NT2/D1 (cell line): ENCODE measurements around the gene DUSP28.

ENCODE experiments used
- DNase-seq: peaks from one replicate; pipeline ENCODE4 v3.0.0-alpha.2; 2011; ENCODE audit warnings: low read depth, low spot score
- H3K27me3 ChIP-seq: 2 replicates; pipeline ENCODE4 v1.6.0; 2011; ENCODE audit warnings: mild to moderate bottlenecking; ENCODE audit not compliant: insufficient read length, insufficient read depth
- H3K36me3 ChIP-seq: 2 replicates; pipeline ENCODE4 v1.6.1; 2011; ENCODE audit warnings: mild to moderate bottlenecking, low read length, mixed read lengths; ENCODE audit not compliant: insufficient read depth, insufficient read length
- H3K4me1 ChIP-seq: 2 replicates; pipeline ENCODE4 v1.5.1; 2011; ENCODE audit not compliant: insufficient read depth, insufficient read length
- H3K4me3 ChIP-seq: 2 replicates; pipeline ENCODE4 v1.5.1; 2011; ENCODE audit warnings: low read depth; ENCODE audit not compliant: insufficient read length
- H3K9ac ChIP-seq: 2 replicates; pipeline ENCODE4 v1.6.0; 2011; ENCODE audit warnings: low read depth; ENCODE audit not compliant: insufficient read length
- H3K9me3 ChIP-seq: 2 replicates; pipeline ENCODE4 v1.5.1; 2011; ENCODE audit warnings: mild to moderate bottlenecking, low read length; ENCODE audit not compliant: insufficient read depth
- SUZ12 ChIP-seq: IDR thresholded peaks from 2 replicates; pipeline ENCODE4 v1.6.1; 2011; ENCODE audit not compliant: insufficient read length, insufficient read depth; ENCODE audit errors: extremely low read depth
- YY1 ChIP-seq: IDR thresholded peaks from 2 replicates; pipeline ENCODE4 v1.6.1; 2011; ENCODE audit not compliant: insufficient read length, insufficient read depth
- ZNF274 ChIP-seq: IDR thresholded peaks from 2 replicates; pipeline ENCODE4 v1.6.1; 2011; ENCODE audit warnings: mild to moderate bottlenecking, low read depth, low read length

DUSP28 gene

DNA sequence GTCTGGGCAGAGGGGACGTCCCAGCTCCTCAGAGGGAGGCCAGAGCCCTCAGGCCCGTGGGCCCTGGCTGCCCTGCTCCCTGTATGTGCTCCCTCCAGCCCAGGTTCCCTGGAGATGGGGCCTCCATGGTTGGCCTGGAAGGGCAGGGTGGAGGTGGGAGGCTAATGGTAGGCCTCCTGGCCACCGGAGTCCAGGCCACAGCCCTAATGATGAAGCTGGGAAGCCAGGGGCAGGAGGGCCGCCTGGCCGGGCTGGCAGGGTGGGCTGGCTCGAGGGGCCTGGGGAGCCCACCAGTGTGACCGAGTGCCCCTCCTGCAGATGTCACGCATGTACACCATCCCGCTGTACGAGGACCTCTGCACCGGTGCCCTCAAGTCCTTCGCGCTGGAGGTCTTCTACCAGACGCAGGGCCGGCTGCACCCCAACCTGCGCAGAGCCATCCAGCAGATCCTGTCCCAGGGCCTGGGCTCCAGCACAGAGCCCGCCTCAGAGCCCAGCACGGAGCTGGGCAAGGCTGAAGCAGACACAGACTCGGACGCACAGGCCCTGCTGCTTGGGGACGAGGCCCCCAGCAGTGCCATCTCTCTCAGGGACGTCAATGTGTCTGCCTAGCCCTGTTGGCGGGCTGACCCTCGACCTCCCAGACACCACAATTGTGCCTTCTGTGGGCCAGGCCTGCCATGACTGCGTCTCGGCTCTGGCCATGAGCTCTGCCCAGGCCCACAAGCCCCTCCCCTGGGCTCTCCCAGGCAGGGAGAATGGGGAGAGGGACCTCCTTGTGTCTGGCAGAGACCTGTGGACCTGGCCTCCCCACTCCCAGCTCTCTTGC, 17.3 kb downstream of the DUSP28 start:
- Histone ChIP-seq H3K4me3 (no peak overlapping the region), H3K4me1 (peaks cover 15% of the 10 kb centered on the region), H3K27me3 (no peaks in the 10 kb centered on the region), H3K9me3 (no peaks in the 10 kb centered on the region), H3K9ac (no peak overlapping the region), H3K36me3 (peaks cover 60% of the 10 kb centered on the region)
- TF ChIP-seq YY1 (no peak), SUZ12 (no peak)
- DNase-seq: no peak

DNA sequence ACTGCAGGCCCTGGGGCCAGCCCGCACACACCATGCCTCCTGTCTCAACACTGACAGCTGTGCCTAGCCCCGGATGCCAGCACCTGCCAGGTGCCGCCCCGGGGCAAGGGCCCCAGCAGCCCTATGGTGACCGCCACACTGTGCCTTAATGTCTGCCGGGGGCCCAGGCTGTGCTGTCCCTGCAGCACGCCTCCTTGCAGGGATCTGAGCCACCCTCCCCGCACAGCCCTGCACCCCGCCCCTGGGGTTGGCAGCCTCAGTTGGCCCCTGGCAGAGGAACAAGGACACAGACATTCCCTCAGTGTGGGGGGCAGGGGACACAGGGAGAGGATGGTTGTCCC, 17.9 kb downstream of the DUSP28 start:
- TF ChIP-seq ZNF274: no peak
- no peak for TF ChIP-seq YY1
- no peak for TF ChIP-seq SUZ12
- Histone ChIP-seq H3K36me3 (peaks cover 58% of the 10 kb centered on the region), H3K9me3 (no peaks in the 10 kb centered on the region), H3K27me3 (no peaks in the 10 kb centered on the region), H3K9ac (no peak overlapping the region), H3K4me1 (peaks cover 18% of the 10 kb centered on the region), H3K4me3 (no peak overlapping the region)
- DNase-seq: no peak

DNA sequence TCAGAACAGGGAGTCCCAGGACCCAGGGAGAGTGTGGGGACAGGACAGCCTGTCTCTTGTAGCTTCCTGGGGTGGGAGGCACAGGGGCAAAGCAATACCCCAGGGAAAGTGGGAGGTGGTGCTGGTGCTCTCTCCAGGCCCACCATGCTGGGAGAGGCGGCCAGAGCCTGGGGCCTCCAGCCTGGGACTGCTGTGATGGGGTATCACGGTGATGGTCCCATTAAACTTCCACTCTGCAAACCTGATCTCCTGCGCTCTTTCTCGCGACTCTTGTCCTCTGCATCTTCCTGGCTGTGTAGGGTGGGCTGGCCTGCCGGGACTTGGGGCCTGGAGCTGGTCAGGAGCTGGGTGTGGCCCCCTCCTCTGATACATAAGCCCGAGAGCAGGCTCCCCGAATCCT, 18.3 kb downstream of the DUSP28 start:
- H3K4me3 ChIP-seq: no peak overlapping the region
- no peaks in the 10 kb centered on the region for H3K27me3 ChIP-seq
- H3K9me3 ChIP-seq: no peaks in the 10 kb centered on the region
- peaks cover 18% of the 10 kb centered on the region for H3K4me1 ChIP-seq
- no peak overlapping the region for H3K9ac ChIP-seq
- no peak for TF ChIP-seq ZNF274
- no peak for TF ChIP-seq SUZ12
- no peak for TF ChIP-seq YY1
- H3K36me3 ChIP-seq: peaks cover 60% of the 10 kb centered on the region
- DNase-seq: no peak

DNA sequence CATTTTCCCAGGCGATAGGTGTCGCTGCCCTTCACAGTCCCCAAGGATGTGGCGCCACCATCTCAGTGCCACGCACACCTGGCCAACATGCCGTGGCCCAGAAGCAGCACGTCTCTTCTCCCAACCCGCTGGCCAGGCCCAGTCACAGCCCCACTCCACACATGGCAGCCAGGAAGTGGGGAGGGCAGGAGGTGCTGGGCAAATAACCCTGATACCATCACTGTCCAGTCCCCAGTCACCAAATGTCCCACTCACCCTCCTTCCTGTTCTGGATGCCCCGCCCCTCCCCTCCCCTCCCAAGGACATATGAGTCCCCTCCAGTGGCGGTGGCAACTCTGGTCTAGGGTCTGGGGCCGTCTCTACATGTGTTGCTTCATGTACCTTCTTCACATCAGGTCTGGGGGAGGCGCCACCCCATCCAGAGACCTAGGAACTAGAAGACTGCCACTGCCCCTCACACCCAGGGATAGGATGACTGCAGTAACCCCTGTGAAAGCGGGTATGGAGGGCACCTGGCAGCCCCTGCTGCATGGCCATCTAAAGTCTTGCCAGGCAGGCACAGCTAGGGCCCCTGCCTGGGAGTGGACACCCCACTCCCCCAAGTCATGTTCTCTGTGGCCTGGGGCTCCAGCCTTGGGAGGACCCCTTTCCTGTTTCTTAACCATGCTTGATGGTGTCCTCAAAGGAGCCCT, 19.1 kb downstream of the DUSP28 start:
- H3K4me1 ChIP-seq: peaks cover 18% of the 10 kb centered on the region
- no peaks in the 10 kb centered on the region for H3K27me3 ChIP-seq
- H3K9ac ChIP-seq: peak overlapping the region; percentile 27
- TF ChIP-seq ZNF274: no peak
- no peak for TF ChIP-seq YY1
- no peak for TF ChIP-seq SUZ12
- no peaks in the 10 kb centered on the region for H3K9me3 ChIP-seq
- no peak overlapping the region for H3K4me3 ChIP-seq
- H3K36me3 ChIP-seq: peaks cover 62% of the 10 kb centered on the region
- DNase-seq: no peak

DNA sequence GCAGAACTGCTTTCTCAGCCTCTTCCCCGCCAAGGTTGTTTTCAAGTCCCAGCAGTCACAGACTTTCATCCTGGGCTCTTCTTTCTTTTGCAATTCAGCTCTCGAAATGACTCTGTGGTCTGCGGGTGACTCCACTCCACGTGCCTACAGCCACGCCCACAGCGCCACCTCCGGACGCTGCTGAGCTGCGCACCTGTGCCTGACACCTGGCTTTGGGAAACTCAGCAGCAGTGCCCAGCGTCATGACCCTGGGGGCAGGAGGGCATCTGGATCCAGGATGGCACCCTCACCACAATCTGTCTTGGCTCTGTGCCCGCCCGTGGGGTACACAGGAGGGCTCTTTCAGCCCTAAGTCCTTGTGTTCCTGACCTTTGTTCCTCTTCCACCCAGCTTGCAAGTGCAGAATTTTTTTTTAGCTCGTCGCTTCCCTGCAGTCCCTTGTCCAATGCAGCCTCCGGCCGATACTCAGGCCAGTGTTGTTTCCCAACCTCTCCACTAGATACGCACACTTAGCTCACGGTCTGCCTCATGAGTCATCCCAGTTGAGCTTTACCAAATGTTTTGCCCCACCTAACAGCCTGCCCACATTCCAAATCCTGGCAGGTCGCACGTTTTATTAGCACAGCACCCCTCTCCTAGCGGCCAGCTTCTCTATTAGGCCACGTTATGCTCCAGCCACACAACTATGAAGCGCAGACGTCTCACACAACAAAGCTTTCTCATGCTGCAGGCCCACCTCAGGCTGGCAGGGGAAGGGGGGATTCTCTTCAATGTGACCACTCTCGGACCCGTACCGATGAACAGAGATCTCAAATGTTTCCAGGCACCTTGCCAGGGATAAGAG, 19.8 kb downstream of the DUSP28 start:
- H3K4me3 ChIP-seq: no peak overlapping the region

GRCh38 chr2:240581811-240582210, 21.7 kb downstream of the DUSP28 start:
- peaks cover 26% of the 10 kb centered on the region for H3K4me1 ChIP-seq
- H3K4me3 ChIP-seq: no peak overlapping the region
- H3K9me3 ChIP-seq: no peaks in the 10 kb centered on the region
- H3K9ac ChIP-seq: no peak overlapping the region
- H3K27me3 ChIP-seq: no peaks in the 10 kb centered on the region
- DNase-seq: peak; percentile 66
- TF ChIP-seq SUZ12 (no peak), YY1 (no peak), ZNF274 (no peak)
- H3K36me3 ChIP-seq: peaks cover 47% of the 10 kb centered on the region

More for the DNA sequence above, 19.8 kb downstream of the DUSP28 start:
- H3K9me3 ChIP-seq: no peaks in the 10 kb centered on the region
- TF ChIP-seq ZNF274 (no peak), YY1 (no peak), SUZ12 (no peak)
- peaks cover 60% of the 10 kb centered on the region for H3K36me3 ChIP-seq
- peaks cover 24% of the 10 kb centered on the region for H3K4me1 ChIP-seq
- no peak for DNase-seq
- peak overlapping the region; percentile 36 for H3K9ac ChIP-seq
- no peaks in the 10 kb centered on the region for H3K27me3 ChIP-seq
